CD4-positive, alpha-beta T cell (primary cell): ENCODE measurements around the gene ATXN1. TPM values are rescaled to one million over a fixed set of nuclear protein-coding genes. Genes with fewer than 3 reads are reported as not detected.

Experiments
- ATAC-seq: fragments of 200-7000 bp; cut with Tn5 transposase; one replicate; pipeline ENCODE4 v1.10.0; 2022; ENCODE audit warnings: mild to moderate bottlenecking; ENCODE audit not compliant: poor library complexity
- CTCF ChIA-PET: fragments of 350-600 bp; sonication (Branson Sonifier 250); formaldehyde crosslinking; loops from one replicate; lab custom pipeline; 2021; ENCODE audit warnings: antibody characterized with exemption, inconsistent platforms; lab: Charles Lee
- POLR2A ChIA-PET: fragments of 350-600 bp; sonication (Branson Sonifier 250); formaldehyde crosslinking; loops from one replicate; lab custom pipeline; 2021; ENCODE audit warnings: antibody characterized with exemption, inconsistent platforms; lab: Charles Lee
- DNase-seq, 14 experiments: peaks; one replicate each; pipeline ENCODE4 v3.0.0-alpha.2; 2013 to 2020; ENCODE audit warnings: mixed read lengths in 2 of 14
- H3K27ac ChIP-seq, 2 donors: one replicate each; pipeline versions ENCODE4 v1.5.1 to v1.7.0; 2013; ENCODE audit warnings: low read length in 2 of 2, low read depth in 1 of 2, mild to moderate bottlenecking in 1 of 2
- H3K27me3 ChIP-seq, 2 experiments: 1 replicate in 1 of 2; 2 replicates in 1 of 2; pipeline versions ENCODE4 v1.6.1 to v1.7.0; 2013; ENCODE audit warnings: low read length in 2 of 2, control low read depth in 1 of 2, mild to moderate bottlenecking in 1 of 2, moderate library complexity in 1 of 2; ENCODE audit not compliant: insufficient read depth in 2 of 2, control insufficient read depth in 1 of 2
- H3K36me3 ChIP-seq: one replicate; pipeline ENCODE4 v1.6.1; 2013; ENCODE audit warnings: low read length, control low read depth; ENCODE audit not compliant: insufficient read depth
- H3K4me1 ChIP-seq: one replicate; pipeline ENCODE4 v1.6.1; 2013; ENCODE audit warnings: low read length, control low read depth; ENCODE audit not compliant: insufficient read depth
- H3K4me3 ChIP-seq: one replicate; pipeline ENCODE4 v1.5.1; 2013; ENCODE audit warnings: mild to moderate bottlenecking, low read length, moderate library complexity
- H3K9me3 ChIP-seq, 2 experiments: 1 replicate in 1 of 2; 2 replicates in 1 of 2; pipeline versions ENCODE4 v1.6.1 to v1.7.0; 2013; ENCODE audit warnings: low read length in 2 of 2, mild to moderate bottlenecking in 2 of 2, control low read depth in 1 of 2, moderate library complexity in 1 of 2; ENCODE audit not compliant: control insufficient read depth in 1 of 2, insufficient read depth in 1 of 2
- H3K27ac Mint-ChIP-seq: one replicate; pipeline ENCODE4 v1.8.0; 2020; ENCODE audit warnings: mixed read lengths
- H3K27me3 Mint-ChIP-seq: one replicate; pipeline ENCODE4 v1.8.0; 2021; ENCODE audit warnings: mixed read lengths
- H3K36me3 Mint-ChIP-seq: one replicate; pipeline ENCODE4 v1.8.0; 2021; ENCODE audit warnings: low read depth, mixed read lengths
- H3K4me1 Mint-ChIP-seq: one replicate; pipeline ENCODE4 v1.8.0; 2021; ENCODE audit warnings: low read depth, mixed read lengths
- H3K4me3 Mint-ChIP-seq: one replicate; pipeline ENCODE4 v1.8.0; 2020; ENCODE audit warnings: mild to moderate bottlenecking, mixed read lengths
- H3K9me3 Mint-ChIP-seq: one replicate; pipeline ENCODE4 v1.8.0; 2020; ENCODE audit warnings: mixed read lengths
- CTCF ChIP-seq: fragments of 200-600 bp; IDR thresholded peaks from one replicate; pipeline ENCODE4 v1.8.0; 2022; ENCODE audit warnings: antibody characterized with exemption, mild to moderate bottlenecking
- intact Hi-C, 2 experiments: fragments of 100-400 bp; cut with DNase I in 1 of 2; cut with micrococcal nuclease in 1 of 2; formaldehyde crosslinking; loops; one replicate each; pipeline versions ENCODE4 v1.15.1 to v1.9.0; 2023 to 2025; cut with DNase I, micrococcal nuclease
- total RNA-seq, 174 experiments: library from RNA in 2 of 174; stranded (reverse) in 2 of 174; gene quantifications; one replicate each; pipeline ENCODE4 v1.2.3 and lab custom pipeline; 2021 to 2026

Gene ATXN1
- total RNA-seq, 2 experiments from 2014 or later = 74.2 to 76.7 TPM

- H3K27ac Mint-ChIP-seq = peak overlapping the region; percentile 88
- Histone ChIP-seq H3K4me3 (no peak overlapping the region), H3K36me3 (peaks cover 8% of the 10 kb centered on the region), H3K4me1 (peaks cover 55% of the 10 kb centered on the region), H3K27me3 (no peaks in the 10 kb centered on the region), H3K27ac (peak overlapping the region in 1 of 2 donors; percentile 44), H3K9me3 (no peaks in the 10 kb centered on the region)
- H3K9me3 Mint-ChIP-seq = no peaks in the 10 kb centered on the region
- H3K36me3 Mint-ChIP-seq = peaks cover 26% of the 10 kb centered on the region
- ATAC-seq = peak; percentile 46
- intact Hi-C loops = loop anchor here (5.0 kb wide), 4 partner anchors 43 to 118 kb away; partner anchors contain the start of gene ATXN1 (in 1 of the 2)
- ChIA-PET CTCF (no interaction called here), POLR2A (interaction anchor here (1.0 kb wide), 1 partner anchor 107 kb away, joined by 6 read pairs; the partner anchor contains the start of gene ATXN1)
- TF ChIP-seq CTCF = no peak
- peaks cover 77% of the 10 kb centered on the region for H3K4me1 Mint-ChIP-seq
- H3K27me3 Mint-ChIP-seq = no peaks in the 10 kb centered on the region
- peak overlapping the region; percentile 77 for H3K4me3 Mint-ChIP-seq
- peak in 5 of 14 experiments; percentile 12 to 80 (median 54) for DNase-seq
Measured at GRCh38 chr6:16654701-16655100, 106.6 kb downstream of the ATXN1 start.

- POLR2A ChIA-PET = no interaction called here
- Mint-ChIP-seq H3K27ac (peak overlapping the region; percentile 78), H3K27me3 (no peaks in the 10 kb centered on the region), H3K4me3 (no peak overlapping the region), H3K36me3 (peaks cover 24% of the 10 kb centered on the region), H3K4me1 (peaks cover 63% of the 10 kb centered on the region), H3K9me3 (no peaks in the 10 kb centered on the region)
- no peak for DNase-seq
- Histone ChIP-seq H3K27ac (no peak overlapping the region), H3K4me1 (peaks cover 50% of the 10 kb centered on the region), H3K27me3 (no peaks in the 10 kb centered on the region), H3K4me3 (no peak overlapping the region), H3K36me3 (peaks cover 8% of the 10 kb centered on the region), H3K9me3 (no peaks in the 10 kb centered on the region)
- TF ChIP-seq CTCF = no peak
- no peak for ATAC-seq
- intact Hi-C loops = loop anchor here (5.0 kb wide), 4 partner anchors 44 to 119 kb away; partner anchors contain the start of gene ATXN1 (in 1 of the 2)
- CTCF ChIA-PET = interaction anchor here (2.4 kb wide), 1 partner anchor 118 kb away, joined by 6 read pairs; no protein-coding TSS in a partner anchor
Measured at GRCh38 chr6:16653226-16653625, 108.0 kb downstream of the ATXN1 start.

GRCh38 chr6:16651871-16652270 is 109.4 kb downstream of the ATXN1 start:
- Histone ChIP-seq H3K4me3 (no peak overlapping the region), H3K27me3 (no peaks in the 10 kb centered on the region), H3K9me3 (no peaks in the 10 kb centered on the region), H3K36me3 (peaks cover 8% of the 10 kb centered on the region), H3K27ac (peak overlapping the region in 1 of 2 donors; percentile 26), H3K4me1 (peaks cover 47% of the 10 kb centered on the region)
- intact Hi-C loops = loop anchor here (5.0 kb wide), 4 partner anchors 45 to 120 kb away; partner anchors contain the start of gene ATXN1 (in 1 of the 2)
- Mint-ChIP-seq H3K27me3 (no peaks in the 10 kb centered on the region), H3K4me3 (peak overlapping the region; percentile 62), H3K27ac (peak overlapping the region; percentile 78), H3K36me3 (peaks cover 20% of the 10 kb centered on the region), H3K4me1 (peaks cover 55% of the 10 kb centered on the region), H3K9me3 (no peaks in the 10 kb centered on the region)
- DNase-seq (peak in 3 of 14 experiments; percentile 72 to 82 (median 77)), ATAC-seq (peak; percentile 87)
- POLR2A ChIA-PET = interaction anchor here (0.6 to 1.6 kb wide), 11 partner anchors 32 to 237 kb away, joined by 3 to 23 read pairs (median 4); partner anchors contain the start of gene ATXN1
- TF ChIP-seq CTCF = no peak
- CTCF ChIA-PET = interaction anchor here (0.7 to 2.4 kb wide), 4 partner anchors 58 to 119 kb away, joined by 3 to 6 read pairs (median 4); no protein-coding TSS in a partner anchor
